HCT116 (cell line): ENCODE measurements around the gene CSNK1G2.

Experiments
- EZH2 ChIP-seq: fragments of 200-600 bp; sonication (generic); IDR thresholded peaks from 2 replicates; pipeline ENCODE4 v1.6.1; 2017; ENCODE audit warnings: antibody characterized with exemption, mixed run types
- JUND ChIP-seq: IDR thresholded peaks from 2 replicates; pipeline ENCODE4 v1.6.1; 2012
- POLR2A ChIP-seq: IDR thresholded peaks from 2 replicates; pipeline ENCODE4 v1.7.0; 2011; ENCODE audit warnings: borderline replicate concordance; ENCODE audit not compliant: insufficient read depth, insufficient read length; ENCODE audit errors: extremely low read depth
- POLR2AphosphoS5 ChIP-seq: IDR thresholded peaks from 2 replicates; pipeline ENCODE4 v1.6.1; 2011; ENCODE audit warnings: mild to moderate bottlenecking, low read depth, low read length, moderate library complexity
- RAD21 ChIP-seq: IDR thresholded peaks from 2 replicates; pipeline ENCODE4 v1.6.1; 2012; ENCODE audit warnings: low read depth, mild to moderate bottlenecking
- SRF ChIP-seq: IDR thresholded peaks from 2 replicates; pipeline ENCODE4 v1.6.1; 2012; ENCODE audit warnings: low read depth
- TF ChIP-seq, protein P1 (sequence below), 3 experiments: fragments of 200-600 bp in 1 of 3; sonication (generic) in 1 of 3; IDR thresholded peaks in 2 of 3; conservative IDR thresholded peaks in 1 of 3; 2 replicates each; pipeline ENCODE4 v1.5.1; 2012 to 2017; ENCODE audit warnings: low read depth in 2 of 3, low read length in 2 of 3, antibody characterized with exemption in 1 of 3, borderline replicate concordance in 1 of 3, control low read depth in 1 of 3, mild to moderate bottlenecking in 1 of 3, mixed read lengths in 1 of 3, mixed run types in 1 of 3, moderate library complexity in 1 of 3; ENCODE audit not compliant: insufficient read depth in 1 of 3
- TF ChIP-seq, protein P2 (sequence below): IDR thresholded peaks from 2 replicates; pipeline ENCODE4 v1.6.1; 2012; ENCODE audit warnings: low read depth

DNA sequence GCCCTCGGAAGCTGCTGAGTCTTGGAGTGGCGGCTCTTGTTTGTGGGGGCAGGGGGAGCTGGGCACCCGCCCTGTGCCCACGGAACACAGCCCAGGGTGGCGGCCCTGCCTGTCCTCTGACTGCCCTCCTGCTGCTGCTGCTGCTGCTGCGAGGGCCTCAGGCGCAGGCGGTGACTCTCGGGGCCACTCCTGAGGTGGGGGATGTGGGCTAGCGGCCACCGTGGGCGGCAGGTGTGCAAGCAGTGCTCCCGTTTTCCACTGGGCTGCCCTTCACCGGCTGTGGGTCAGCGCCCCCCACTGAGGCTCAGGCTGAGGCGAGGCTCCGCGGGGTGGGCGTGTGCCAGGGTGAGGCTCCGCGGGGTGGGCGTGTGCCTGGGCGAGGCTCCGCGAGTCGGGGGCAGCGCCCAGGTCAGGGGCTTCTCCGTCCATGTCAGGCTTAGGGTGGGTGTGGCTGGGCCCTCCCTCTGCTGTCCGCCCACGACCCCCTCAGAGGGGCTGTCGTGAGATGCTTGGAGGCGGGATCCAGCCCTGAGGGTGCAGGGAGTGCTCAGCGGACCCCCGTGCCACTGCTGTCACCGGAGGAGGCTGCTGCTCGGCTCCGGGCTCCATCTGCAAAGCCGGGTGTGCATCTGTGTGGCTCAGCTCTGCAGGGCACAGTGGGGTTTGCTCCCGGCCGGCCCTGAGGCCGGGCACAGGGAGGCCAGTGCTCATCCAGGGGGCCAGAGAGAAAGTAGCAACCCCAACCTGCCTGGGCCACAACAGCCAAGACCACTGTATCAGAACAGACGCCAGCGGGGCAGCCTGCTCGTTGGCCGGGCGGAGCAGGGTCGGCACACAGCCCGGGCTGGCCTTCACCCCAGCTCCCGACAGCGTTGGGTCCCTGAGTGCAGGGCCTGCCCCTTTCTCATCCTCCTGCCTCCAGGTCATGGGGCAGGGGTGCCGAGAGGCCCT is 14.5 kb downstream of the CSNK1G2 start:
- TF ChIP-seq JUND (no peak), POLR2A (no peak), EZH2 (no peak), RAD21 (no peak), POLR2AphosphoS5 (no peak), SRF (no peak)
- TF ChIP-seq, protein P1, sequence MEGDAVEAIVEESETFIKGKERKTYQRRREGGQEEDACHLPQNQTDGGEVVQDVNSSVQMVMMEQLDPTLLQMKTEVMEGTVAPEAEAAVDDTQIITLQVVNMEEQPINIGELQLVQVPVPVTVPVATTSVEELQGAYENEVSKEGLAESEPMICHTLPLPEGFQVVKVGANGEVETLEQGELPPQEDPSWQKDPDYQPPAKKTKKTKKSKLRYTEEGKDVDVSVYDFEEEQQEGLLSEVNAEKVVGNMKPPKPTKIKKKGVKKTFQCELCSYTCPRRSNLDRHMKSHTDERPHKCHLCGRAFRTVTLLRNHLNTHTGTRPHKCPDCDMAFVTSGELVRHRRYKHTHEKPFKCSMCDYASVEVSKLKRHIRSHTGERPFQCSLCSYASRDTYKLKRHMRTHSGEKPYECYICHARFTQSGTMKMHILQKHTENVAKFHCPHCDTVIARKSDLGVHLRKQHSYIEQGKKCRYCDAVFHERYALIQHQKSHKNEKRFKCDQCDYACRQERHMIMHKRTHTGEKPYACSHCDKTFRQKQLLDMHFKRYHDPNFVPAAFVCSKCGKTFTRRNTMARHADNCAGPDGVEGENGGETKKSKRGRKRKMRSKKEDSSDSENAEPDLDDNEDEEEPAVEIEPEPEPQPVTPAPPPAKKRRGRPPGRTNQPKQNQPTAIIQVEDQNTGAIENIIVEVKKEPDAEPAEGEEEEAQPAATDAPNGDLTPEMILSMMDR (IDR thresholded peaks at IDR 0.05 in 2 of 3, conservative IDR thresholded peaks at IDR 0.05 in 1 of 3; ENCODE audit: borderline replicate concordance in 1 of 3, insufficient read depth in 1 of 3, low read depth in 2 of 3, low read length in 2 of 3), result no peak
- TF ChIP-seq, protein P2, sequence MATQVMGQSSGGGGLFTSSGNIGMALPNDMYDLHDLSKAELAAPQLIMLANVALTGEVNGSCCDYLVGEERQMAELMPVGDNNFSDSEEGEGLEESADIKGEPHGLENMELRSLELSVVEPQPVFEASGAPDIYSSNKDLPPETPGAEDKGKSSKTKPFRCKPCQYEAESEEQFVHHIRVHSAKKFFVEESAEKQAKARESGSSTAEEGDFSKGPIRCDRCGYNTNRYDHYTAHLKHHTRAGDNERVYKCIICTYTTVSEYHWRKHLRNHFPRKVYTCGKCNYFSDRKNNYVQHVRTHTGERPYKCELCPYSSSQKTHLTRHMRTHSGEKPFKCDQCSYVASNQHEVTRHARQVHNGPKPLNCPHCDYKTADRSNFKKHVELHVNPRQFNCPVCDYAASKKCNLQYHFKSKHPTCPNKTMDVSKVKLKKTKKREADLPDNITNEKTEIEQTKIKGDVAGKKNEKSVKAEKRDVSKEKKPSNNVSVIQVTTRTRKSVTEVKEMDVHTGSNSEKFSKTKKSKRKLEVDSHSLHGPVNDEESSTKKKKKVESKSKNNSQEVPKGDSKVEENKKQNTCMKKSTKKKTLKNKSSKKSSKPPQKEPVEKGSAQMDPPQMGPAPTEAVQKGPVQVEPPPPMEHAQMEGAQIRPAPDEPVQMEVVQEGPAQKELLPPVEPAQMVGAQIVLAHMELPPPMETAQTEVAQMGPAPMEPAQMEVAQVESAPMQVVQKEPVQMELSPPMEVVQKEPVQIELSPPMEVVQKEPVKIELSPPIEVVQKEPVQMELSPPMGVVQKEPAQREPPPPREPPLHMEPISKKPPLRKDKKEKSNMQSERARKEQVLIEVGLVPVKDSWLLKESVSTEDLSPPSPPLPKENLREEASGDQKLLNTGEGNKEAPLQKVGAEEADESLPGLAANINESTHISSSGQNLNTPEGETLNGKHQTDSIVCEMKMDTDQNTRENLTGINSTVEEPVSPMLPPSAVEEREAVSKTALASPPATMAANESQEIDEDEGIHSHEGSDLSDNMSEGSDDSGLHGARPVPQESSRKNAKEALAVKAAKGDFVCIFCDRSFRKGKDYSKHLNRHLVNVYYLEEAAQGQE, result no peak
